GM12891 (cell line): Measurements from ENCODE around the gene ACTG2.

ENCODE experiments used
- POLR2A ChIP-seq: IDR thresholded peaks from 2 replicates; pipeline ENCODE4 v1.6.1; 2011; ENCODE audit warnings: low read depth, low read length, control low read depth
- POLR2AphosphoS5 ChIP-seq: IDR thresholded peaks from 2 replicates; pipeline ENCODE4 v1.6.1; 2011; ENCODE audit warnings: low read depth, low read length, control low read depth
- POU2F2 ChIP-seq: IDR thresholded peaks from 2 replicates; pipeline ENCODE4 v1.6.1; 2011; ENCODE audit warnings: low read depth, mild to moderate bottlenecking, control low read depth, low read length, moderate library complexity
- SPI1 ChIP-seq: IDR thresholded peaks from 2 replicates; pipeline ENCODE4 v1.6.1; 2011; ENCODE audit warnings: low read depth, low read length, control low read depth

- TF ChIP-seq SPI1 (peak; percentile 30; the same call in 1 of the 2 replicates), POLR2A (no peak), POLR2AphosphoS5 (no peak), POU2F2 (no peak)
These were observed 15.6 kb upstream of the ACTG2 start for GRCh38 chr2:73877071-73877802.
